Calu3 (cell line): Measurements from ENCODE around the gene CDKAL1. TPM values are rescaled to one million over a fixed set of nuclear protein-coding genes. Genes with fewer than 3 reads are reported as not detected.

Experiments
- BruUV-seq: library from RNA; stranded (reverse); fragments of 400-500 nt; replicated peaks from 2 replicates; lab custom pipeline; 2021; lab: Mats Ljungman, UMichigan
- CTCF ChIA-PET: fragments of 300-600 bp; sonication (Branson Sonifier 250); formaldehyde crosslinking; loops from one replicate; lab custom pipeline; 2022; ENCODE audit warnings: antibody characterized with exemption; lab: Charles Lee
- DNase-seq: peaks from one replicate; pipeline ENCODE4 v3.0.0; 2022
- H3K27ac Mint-ChIP-seq: one replicate; pipeline ENCODE4 v1.8.0; 2022; ENCODE audit warnings: mixed read lengths; ENCODE audit not compliant: unreplicated experiment
- H3K27me3 Mint-ChIP-seq: one replicate; pipeline ENCODE4 v1.8.0; 2022; ENCODE audit warnings: mixed read lengths; ENCODE audit not compliant: unreplicated experiment
- H3K36me3 Mint-ChIP-seq: one replicate; pipeline ENCODE4 v1.8.0; 2022; ENCODE audit warnings: mild to moderate bottlenecking, moderate library complexity, mixed read lengths; ENCODE audit not compliant: insufficient read depth, unreplicated experiment
- H3K4me1 Mint-ChIP-seq: one replicate; pipeline ENCODE4 v1.8.0; 2022; ENCODE audit warnings: mild to moderate bottlenecking, low read depth, mixed read lengths; ENCODE audit not compliant: unreplicated experiment
- H3K4me3 Mint-ChIP-seq: one replicate; pipeline ENCODE4 v1.8.0; 2022; ENCODE audit warnings: mild to moderate bottlenecking, low read depth, moderate library complexity, mixed read lengths; ENCODE audit not compliant: unreplicated experiment
- H3K9me3 Mint-ChIP-seq: one replicate; pipeline ENCODE4 v1.8.0; 2022; ENCODE audit warnings: low read depth, mixed read lengths; ENCODE audit not compliant: unreplicated experiment
- CTCF ChIP-seq: fragments of 200-600 bp; IDR thresholded peaks from one replicate; pipeline ENCODE4 v1.8.0; 2022; ENCODE audit warnings: antibody characterized with exemption; ENCODE audit not compliant: unreplicated experiment
- intact Hi-C: fragments of 100-400 bp; cut with micrococcal nuclease; formaldehyde crosslinking; loops from one replicate; pipeline ENCODE4 v1.10.0; 2022; ENCODE audit not compliant: unreplicated experiment
- total RNA-seq: library from RNA; stranded (reverse); gene quantifications from 2 replicates; pipeline ENCODE4 v1.2.3, GENCODE V29; 2022

CDKAL1 gene
- total RNA-seq, 1 experiment from 2014 or later, result 39.6 TPM

GRCh38 chr6:20744911-20745557, 210.8 kb downstream of the CDKAL1 start:
- Mint-ChIP-seq H3K27me3 (no peaks in the 10 kb centered on the region), H3K9me3 (no peaks in the 10 kb centered on the region), H3K27ac (no peak overlapping the region), H3K36me3 (no peaks in the 10 kb centered on the region), H3K4me1 (peaks cover 47% of the 10 kb centered on the region), H3K4me3 (no peak overlapping the region)
- no TSS peak for BruUV-seq
- DNase-seq, result no peak
- intact Hi-C loops, result no loop called here
- CTCF ChIA-PET, result no interaction called here
- TF ChIP-seq CTCF, result no peak

GRCh38 chr6:20746024-20746423, 211.8 kb downstream of the CDKAL1 start:
- peak overlapping the region; percentile 17 for H3K4me3 Mint-ChIP-seq
- H3K36me3 Mint-ChIP-seq, result no peaks in the 10 kb centered on the region
- no peaks in the 10 kb centered on the region for H3K27me3 Mint-ChIP-seq
- no peak for DNase-seq
- TF ChIP-seq CTCF, result no peak
- H3K9me3 Mint-ChIP-seq, result no peaks in the 10 kb centered on the region
- H3K27ac Mint-ChIP-seq, result peak overlapping the region; percentile 10
- H3K4me1 Mint-ChIP-seq, result peaks cover 47% of the 10 kb centered on the region
- BruUV-seq, result no TSS peak
- CTCF ChIA-PET, result no interaction called here
- intact Hi-C loops, result no loop called here

- Mint-ChIP-seq H3K4me3 (no peak overlapping the region), H3K27ac (peak overlapping the region; percentile 10), H3K27me3 (no peaks in the 10 kb centered on the region), H3K9me3 (no peaks in the 10 kb centered on the region), H3K4me1 (peaks cover 47% of the 10 kb centered on the region), H3K36me3 (no peaks in the 10 kb centered on the region)
- intact Hi-C loops, result no loop called here
- CTCF ChIA-PET, result interaction anchor here (0.5 to 1.4 kb wide), 2 partner anchors 8 to 300 kb away, joined by 3 read pairs; no protein-coding TSS in a partner anchor
- TF ChIP-seq CTCF, result no peak
- BruUV-seq, result no TSS peak
- no peak for DNase-seq
These were observed 212.7 kb downstream of the CDKAL1 start for GRCh38 chr6:20746805-20747558.

GRCh38 chr6:20747991-20748390, 213.7 kb downstream of the CDKAL1 start:
- no peak overlapping the region for H3K4me3 Mint-ChIP-seq

More at GRCh38 chr6:20747991-20748390, 213.7 kb downstream of the CDKAL1 start:
- intact Hi-C loops, result no loop called here
- no TSS peak for BruUV-seq
- H3K36me3 Mint-ChIP-seq, result no peaks in the 10 kb centered on the region
- CTCF ChIA-PET, result interaction anchor here (0.5 to 1.4 kb wide), 3 partner anchors 9 to 299 kb away, joined by 3 read pairs; no protein-coding TSS in a partner anchor
- H3K27ac Mint-ChIP-seq, result no peak overlapping the region
- DNase-seq, result no peak
- peaks cover 45% of the 10 kb centered on the region for H3K4me1 Mint-ChIP-seq
- H3K9me3 Mint-ChIP-seq, result no peaks in the 10 kb centered on the region
- H3K27me3 Mint-ChIP-seq, result no peaks in the 10 kb centered on the region
- no peak for TF ChIP-seq CTCF
